ENCODE data around the gene PRKG2. TPM values are rescaled to one million over a fixed set of nuclear protein-coding genes. Genes with fewer than 3 reads are reported as not detected.
A peak's percentile ranks its signal among the peaks of the same experiment; 100 is the strongest.

The PRKG2 gene
- total RNA-seq, 1 donor from 2014 or later: 2.3 TPM

DNA sequence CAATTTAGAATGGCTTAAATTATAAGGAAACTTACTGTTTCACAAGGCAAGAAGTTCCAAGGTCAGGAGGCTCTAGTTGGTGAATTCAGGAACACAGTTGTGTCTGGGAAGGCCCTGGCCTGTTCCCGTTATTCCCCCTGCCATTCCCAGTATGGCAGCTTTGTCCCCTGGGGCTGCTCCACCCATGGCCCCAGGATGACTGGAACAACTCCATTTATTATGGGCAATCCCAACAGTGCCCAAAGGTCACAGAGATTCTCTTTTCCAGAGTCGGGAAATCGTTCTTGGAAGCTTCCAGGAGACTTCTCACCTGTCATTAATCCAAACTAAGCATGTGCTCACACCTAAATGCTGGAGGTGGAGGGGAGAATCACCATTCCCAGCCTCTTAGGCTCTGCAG lies 2.8 kb upstream of the PRKG2 start:
- H3K36me3 Mint-ChIP-seq: no peaks in the 10 kb centered on the region
- Histone ChIP-seq H3K4me2 (no peak overlapping the region), H2AFZ (replicated peaks) (no peak overlapping the region), H3K79me2 (ENCODE audit: low read depth) (no peaks in the 10 kb centered on the region), H3K27me3 (peaks cover 53% of the 10 kb centered on the region), H3F3A (ENCODE audit: low read depth) (no peaks in the 10 kb centered on the region), H3K36me3 (no peaks in the 10 kb centered on the region), H3K9ac (no peak overlapping the region), H3K4me1 (peaks cover 7% of the 10 kb centered on the region), H4K20me1 (ENCODE audit: low read depth) (no peaks in the 10 kb centered on the region), H3K9me3 (ENCODE audit: low read depth) (no peaks in the 10 kb centered on the region), H3K27ac (no peak overlapping the region), H3K4me3 (no peak overlapping the region)
- H3K27ac Mint-ChIP-seq: no peak overlapping the region
- peaks cover 15% of the 10 kb centered on the region for H3K27me3 Mint-ChIP-seq (ENCODE audit: insufficient read depth, low read depth)
- H3K9me3 Mint-ChIP-seq: no peaks in the 10 kb centered on the region
- H3K4me3 Mint-ChIP-seq: no peak overlapping the region
- no peak for TF ChIP-seq EZH2 (IDR thresholded peaks at IDR 0.05)
- TF ChIP-seq, protein P1, sequence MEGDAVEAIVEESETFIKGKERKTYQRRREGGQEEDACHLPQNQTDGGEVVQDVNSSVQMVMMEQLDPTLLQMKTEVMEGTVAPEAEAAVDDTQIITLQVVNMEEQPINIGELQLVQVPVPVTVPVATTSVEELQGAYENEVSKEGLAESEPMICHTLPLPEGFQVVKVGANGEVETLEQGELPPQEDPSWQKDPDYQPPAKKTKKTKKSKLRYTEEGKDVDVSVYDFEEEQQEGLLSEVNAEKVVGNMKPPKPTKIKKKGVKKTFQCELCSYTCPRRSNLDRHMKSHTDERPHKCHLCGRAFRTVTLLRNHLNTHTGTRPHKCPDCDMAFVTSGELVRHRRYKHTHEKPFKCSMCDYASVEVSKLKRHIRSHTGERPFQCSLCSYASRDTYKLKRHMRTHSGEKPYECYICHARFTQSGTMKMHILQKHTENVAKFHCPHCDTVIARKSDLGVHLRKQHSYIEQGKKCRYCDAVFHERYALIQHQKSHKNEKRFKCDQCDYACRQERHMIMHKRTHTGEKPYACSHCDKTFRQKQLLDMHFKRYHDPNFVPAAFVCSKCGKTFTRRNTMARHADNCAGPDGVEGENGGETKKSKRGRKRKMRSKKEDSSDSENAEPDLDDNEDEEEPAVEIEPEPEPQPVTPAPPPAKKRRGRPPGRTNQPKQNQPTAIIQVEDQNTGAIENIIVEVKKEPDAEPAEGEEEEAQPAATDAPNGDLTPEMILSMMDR (IDR thresholded peaks at IDR 0.05): no peak
- no peak for TF ChIP-seq EZH2phosphoT487 (IDR thresholded peaks at IDR 0.05)
- H3K4me1 Mint-ChIP-seq: peaks cover 7% of the 10 kb centered on the region
- no peak for DNase-seq (ENCODE audit: low spot score)

DNA sequence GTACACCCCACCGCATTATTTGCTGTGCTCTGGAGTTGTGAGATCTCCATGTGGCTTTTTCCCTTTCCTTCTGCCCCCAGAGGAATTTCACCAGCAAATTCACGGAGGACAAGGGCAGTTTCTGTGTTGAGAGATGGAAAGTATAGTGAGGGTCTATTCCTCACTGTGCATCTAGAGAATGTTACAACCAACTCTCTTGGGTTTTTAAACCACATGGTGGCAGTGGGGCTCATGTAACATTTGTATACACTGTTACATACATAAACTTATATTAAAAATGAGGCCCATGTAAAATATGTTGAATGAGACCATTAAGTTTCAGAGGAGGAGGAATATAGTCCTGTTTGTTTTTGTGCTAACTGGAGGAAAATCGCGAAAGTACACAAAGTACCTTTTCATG lies 909 bp upstream of the PRKG2 start:
- Histone ChIP-seq H3K9ac (no peak overlapping the region), H4K20me1 (ENCODE audit: low read depth) (no peaks in the 10 kb centered on the region), H3K36me3 (no peaks in the 10 kb centered on the region), H3K4me1 (peaks cover 7% of the 10 kb centered on the region), H3K27ac (no peak overlapping the region), H3K4me2 (peak overlapping the region; percentile 84), H3K79me2 (ENCODE audit: low read depth) (no peaks in the 10 kb centered on the region), H3K27me3 (peaks cover 72% of the 10 kb centered on the region), H2AFZ (replicated peaks) (peak overlapping the region; percentile 77), H3K4me3 (peak overlapping the region; percentile 60), H3K9me3 (ENCODE audit: low read depth) (no peaks in the 10 kb centered on the region), H3F3A (ENCODE audit: low read depth) (no peaks in the 10 kb centered on the region)
- no peaks in the 10 kb centered on the region for H3K9me3 Mint-ChIP-seq
- no peak for DNase-seq (ENCODE audit: low spot score)
- H3K4me3 Mint-ChIP-seq: peak overlapping the region; percentile 86
- H3K4me1 Mint-ChIP-seq: peaks cover 7% of the 10 kb centered on the region
- TF ChIP-seq EZH2 (IDR thresholded peaks at IDR 0.05) (no peak), EZH2phosphoT487 (IDR thresholded peaks at IDR 0.05) (no peak)
- TF ChIP-seq, protein P1 (IDR thresholded peaks at IDR 0.05): no peak
- no peak overlapping the region for H3K27ac Mint-ChIP-seq
- peaks cover 15% of the 10 kb centered on the region for H3K27me3 Mint-ChIP-seq (ENCODE audit: insufficient read depth, low read depth)
- H3K36me3 Mint-ChIP-seq: no peaks in the 10 kb centered on the region

DNA sequence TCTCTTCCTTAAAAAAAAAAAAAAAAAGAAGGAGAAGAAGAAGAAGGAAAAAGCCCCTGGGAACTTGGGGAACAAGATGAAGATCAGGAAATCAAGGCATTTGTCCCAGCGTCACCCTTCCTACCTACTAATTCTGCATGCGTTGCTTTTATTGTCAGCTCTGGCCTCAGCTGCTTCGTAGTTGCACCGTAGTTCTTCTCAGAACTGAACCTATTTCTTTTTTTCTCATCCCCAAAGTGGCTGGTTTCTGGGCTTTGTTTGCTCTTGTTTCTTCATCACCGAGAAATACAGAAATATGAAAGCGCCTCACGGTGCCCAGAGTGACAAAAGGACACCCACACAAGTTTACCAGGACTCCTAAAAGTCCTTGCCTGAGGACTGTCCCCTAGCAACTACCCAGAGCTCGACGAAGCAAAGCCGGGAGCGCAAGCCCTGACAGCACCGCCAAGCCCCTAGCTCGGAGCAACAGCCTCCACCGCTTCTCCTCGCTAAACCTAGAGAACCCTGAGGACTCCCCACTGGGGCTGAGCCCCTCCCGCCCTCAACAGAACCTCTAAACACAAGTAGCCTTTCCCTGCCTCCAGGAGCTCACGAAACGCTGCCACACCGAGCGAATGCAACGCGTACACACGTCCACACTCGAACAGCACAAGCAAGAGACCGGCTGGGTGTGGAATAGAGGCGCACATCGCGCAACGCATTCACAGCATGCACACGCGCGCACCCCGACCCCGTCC lies 710 bp downstream of the PRKG2 start:
- H3K4me2 ChIP-seq: peak overlapping the region; percentile 84
- peak; percentile 67 for DNase-seq (ENCODE audit: low spot score)
- H3K9ac ChIP-seq: no peak overlapping the region

More for the DNA sequence above, 710 bp downstream of the PRKG2 start:
- H3K27ac ChIP-seq: no peak overlapping the region
- no peaks in the 10 kb centered on the region for H3K36me3 Mint-ChIP-seq
- H3K9me3 Mint-ChIP-seq: no peaks in the 10 kb centered on the region
- H3K27me3 ChIP-seq: peaks cover 81% of the 10 kb centered on the region
- no peaks in the 10 kb centered on the region for H4K20me1 ChIP-seq (ENCODE audit: low read depth)
- no peaks in the 10 kb centered on the region for H3F3A ChIP-seq (ENCODE audit: low read depth)
- H3K4me3 Mint-ChIP-seq: no peak overlapping the region
- TF ChIP-seq EZH2phosphoT487 (IDR thresholded peaks at IDR 0.05) (no peak), EZH2 (IDR thresholded peaks at IDR 0.05) (no peak)
- TF ChIP-seq, protein P1 (IDR thresholded peaks at IDR 0.05): no peak
- no peaks in the 10 kb centered on the region for H3K36me3 ChIP-seq
- H3K4me1 ChIP-seq: peaks cover 7% of the 10 kb centered on the region
- H3K27me3 Mint-ChIP-seq (ENCODE audit: insufficient read depth, low read depth): peaks cover 19% of the 10 kb centered on the region
- H2AFZ ChIP-seq (replicated peaks): peak overlapping the region; percentile 77
- no peak overlapping the region for H3K27ac Mint-ChIP-seq
- H3K79me2 ChIP-seq (ENCODE audit: low read depth): no peaks in the 10 kb centered on the region
- H3K4me3 ChIP-seq: peak overlapping the region; percentile 60
- H3K4me1 Mint-ChIP-seq: peaks cover 7% of the 10 kb centered on the region
- no peaks in the 10 kb centered on the region for H3K9me3 ChIP-seq (ENCODE audit: low read depth)
